Muscle layer of duodenum (tissue), 2 donors: ENCODE results near the gene KRTAP10-6.
"Not testable (repeated sequence)": the region's sequence is repeated elsewhere in the genome, so short reads cannot be mapped to it uniquely, and the experiment has no call there.

Source experiments
- H3K27ac ChIP-seq: one replicate; pipeline ENCODE4 v1.7.0; 2013; ENCODE audit warnings: mild to moderate bottlenecking, low read length
- H3K27me3 ChIP-seq: one replicate; pipeline ENCODE4 v1.7.0; 2013; ENCODE audit warnings: low read depth, mild to moderate bottlenecking, control low read depth, low read length
- H3K36me3 ChIP-seq, 2 donors: one replicate each; pipeline ENCODE4 v1.7.0; 2013; ENCODE audit warnings: low read length in 2 of 2, control low read depth in 1 of 2, mild to moderate bottlenecking in 1 of 2; ENCODE audit not compliant: insufficient read depth in 2 of 2, control insufficient read depth in 1 of 2
- H3K4me1 ChIP-seq, 2 donors: one replicate each; pipeline ENCODE4 v1.7.0; 2013; ENCODE audit warnings: low read length in 2 of 2, mild to moderate bottlenecking in 2 of 2, control low read depth in 1 of 2, moderate library complexity in 1 of 2; ENCODE audit not compliant: insufficient read depth in 2 of 2, control insufficient read depth in 1 of 2
- H3K4me3 ChIP-seq, 2 donors: one replicate each; pipeline ENCODE4 v1.7.0; 2013; ENCODE audit warnings: low read length in 2 of 2, low read depth in 1 of 2, mild to moderate bottlenecking in 1 of 2
- H3K9me3 ChIP-seq, 2 donors: one replicate each; pipeline ENCODE4 v1.7.0; 2013; ENCODE audit warnings: low read length in 2 of 2, control low read depth in 1 of 2, mild to moderate bottlenecking in 1 of 2; ENCODE audit not compliant: control insufficient read depth in 1 of 2
- donor health status: healthy.

KRTAP10-6 gene

DNA sequence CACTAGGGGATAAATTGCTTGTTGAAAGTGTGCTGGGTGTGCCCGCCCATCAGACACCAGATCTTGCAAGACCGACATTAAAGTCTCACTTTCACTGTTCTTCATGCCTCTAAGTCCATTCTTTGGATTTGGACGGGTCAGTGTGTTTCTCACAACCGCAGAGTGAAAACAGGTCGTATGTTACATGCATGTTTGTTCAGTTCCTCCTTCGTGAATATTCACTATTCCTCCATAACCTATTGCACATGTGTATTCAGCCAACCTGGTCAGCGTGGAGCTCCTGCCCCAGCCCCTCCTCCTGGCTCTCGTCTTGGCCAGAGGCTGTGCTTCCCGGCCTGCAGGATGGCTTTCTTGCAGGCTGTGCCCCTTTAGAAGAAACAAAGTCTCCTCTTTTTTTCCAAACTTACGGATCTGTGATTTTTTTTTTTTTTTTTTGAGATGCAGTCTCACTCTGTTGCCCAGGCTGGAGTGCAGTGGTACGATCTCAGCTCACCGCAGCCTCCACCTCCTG, 2.2 kb upstream of the KRTAP10-6 start:
- no peaks in the 10 kb centered on the region for H3K27me3 ChIP-seq

DNA sequence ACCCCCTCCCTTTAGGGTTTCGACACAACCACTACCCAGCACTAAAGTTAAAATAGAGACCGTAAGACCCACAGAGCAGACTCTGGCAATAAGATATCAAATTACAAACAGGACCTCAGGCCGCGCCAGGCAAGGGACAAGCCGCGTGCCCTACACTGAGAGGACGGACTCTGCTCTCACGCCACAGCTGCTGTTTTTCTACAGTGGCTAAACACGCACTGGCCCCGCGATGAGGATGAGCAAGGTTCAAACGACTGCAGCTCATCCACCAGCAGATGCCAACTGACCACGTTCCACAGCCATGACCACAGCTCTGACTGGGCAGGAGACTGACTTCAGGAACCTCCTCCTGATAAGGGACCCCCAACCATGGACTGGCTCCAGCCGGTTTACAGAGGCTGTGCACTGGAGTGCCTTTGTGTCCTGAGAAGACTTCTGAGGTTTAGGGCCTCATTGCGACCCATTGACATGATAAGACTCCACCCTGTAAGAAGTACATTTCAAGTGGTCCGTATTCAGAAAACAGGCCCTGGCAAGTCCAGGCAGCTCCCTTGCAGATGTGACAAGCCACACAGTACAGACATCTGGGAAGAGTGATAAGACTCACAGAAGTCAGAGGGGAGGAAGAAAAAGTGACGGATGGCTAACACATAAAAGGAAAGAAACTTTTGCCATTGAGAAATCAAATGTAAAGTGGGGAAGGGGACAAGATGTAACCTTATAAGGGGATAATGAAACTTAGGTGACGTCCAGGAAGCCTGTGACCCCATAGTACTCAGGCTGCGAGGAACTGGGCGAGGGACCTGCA, 1.5 kb upstream of the KRTAP10-6 start:
- H3K36me3 ChIP-seq, result no peaks in the 10 kb centered on the region
- H3K27me3 ChIP-seq, result no peaks in the 10 kb centered on the region
- no peaks in the 10 kb centered on the region for H3K4me1 ChIP-seq
- H3K4me3 ChIP-seq, result no peak overlapping the region
- H3K27ac ChIP-seq, result no peak overlapping the region
- no peaks in the 10 kb centered on the region for H3K9me3 ChIP-seq

More for the DNA sequence above, 2.2 kb upstream of the KRTAP10-6 start:
- Histone ChIP-seq H3K4me3 (no peak overlapping the region), H3K4me1 (no peaks in the 10 kb centered on the region), H3K27ac (no peak overlapping the region), H3K9me3 (peaks cover 0 to 2% of the 10 kb centered on the region in 2 donors), H3K36me3 (no peaks in the 10 kb centered on the region)

DNA sequence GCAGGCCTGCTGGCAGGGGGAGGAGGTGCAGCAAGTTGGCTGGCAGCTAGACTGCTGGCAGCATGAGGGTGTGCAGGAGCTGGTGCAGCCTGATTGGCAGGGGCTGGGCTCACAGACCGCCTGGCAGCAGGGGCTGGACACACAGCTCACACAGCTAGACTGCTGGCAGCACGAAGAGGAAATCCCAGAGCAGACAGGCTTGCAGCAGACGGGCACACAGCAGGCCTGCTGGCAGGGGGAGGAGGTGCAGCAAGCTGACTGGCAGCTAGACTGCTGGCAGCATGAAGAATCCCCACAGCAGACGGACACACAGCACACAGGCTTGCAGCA, 539 bp downstream of the KRTAP10-6 start:
- not testable (repeated sequence) for H3K9me3 ChIP-seq, H3K4me1 ChIP-seq, H3K4me3 ChIP-seq, H3K27me3 ChIP-seq, H3K27ac ChIP-seq, H3K36me3 ChIP-seq

DNA sequence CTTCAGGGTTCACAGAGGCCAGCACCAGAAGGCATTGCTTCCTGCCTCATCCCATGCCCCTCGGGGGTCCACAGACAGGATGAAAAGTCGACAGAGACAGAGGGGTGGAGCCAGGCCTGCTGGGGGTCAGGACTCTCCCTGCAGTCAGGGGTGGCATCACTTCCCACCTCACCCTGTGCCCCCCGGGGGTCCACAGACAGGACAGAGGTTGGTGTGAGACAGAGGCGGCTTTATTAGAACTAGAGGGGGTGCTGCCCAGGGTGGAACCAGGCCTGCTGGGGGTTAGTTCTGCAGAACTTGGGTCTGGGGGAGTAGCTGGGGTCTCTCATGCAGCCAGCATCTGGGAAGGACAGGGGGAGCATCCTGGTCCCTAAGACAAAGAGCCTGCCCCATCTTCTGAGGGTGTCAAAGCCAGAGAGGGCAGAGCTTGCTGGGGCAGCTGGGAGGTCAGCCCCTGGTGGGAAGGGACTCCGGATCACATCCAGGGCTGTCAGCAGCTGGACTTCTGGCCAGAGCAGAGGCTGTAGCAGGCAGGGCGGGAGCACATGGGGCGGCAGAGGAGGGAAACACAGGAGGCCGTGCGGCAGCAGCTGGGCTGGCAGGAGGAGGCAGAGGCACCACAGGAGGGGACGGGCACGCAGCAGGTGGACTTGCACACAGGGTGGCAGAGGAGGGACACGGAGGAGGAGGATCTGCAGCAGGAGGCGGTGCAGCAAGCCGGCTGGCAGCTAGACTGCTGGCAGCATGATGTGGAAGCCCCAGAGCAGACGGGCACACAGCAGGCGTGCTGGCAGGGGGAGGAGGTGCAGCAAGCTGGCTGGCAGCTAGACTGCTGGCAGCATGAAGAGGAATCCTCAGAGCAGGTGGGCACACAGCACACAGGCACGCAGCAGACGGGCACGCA, 1.2 kb downstream of the KRTAP10-6 start:
- not testable (repeated sequence) for H3K4me3 ChIP-seq, H3K36me3 ChIP-seq, H3K4me1 ChIP-seq, H3K9me3 ChIP-seq, H3K27me3 ChIP-seq, H3K27ac ChIP-seq

DNA sequence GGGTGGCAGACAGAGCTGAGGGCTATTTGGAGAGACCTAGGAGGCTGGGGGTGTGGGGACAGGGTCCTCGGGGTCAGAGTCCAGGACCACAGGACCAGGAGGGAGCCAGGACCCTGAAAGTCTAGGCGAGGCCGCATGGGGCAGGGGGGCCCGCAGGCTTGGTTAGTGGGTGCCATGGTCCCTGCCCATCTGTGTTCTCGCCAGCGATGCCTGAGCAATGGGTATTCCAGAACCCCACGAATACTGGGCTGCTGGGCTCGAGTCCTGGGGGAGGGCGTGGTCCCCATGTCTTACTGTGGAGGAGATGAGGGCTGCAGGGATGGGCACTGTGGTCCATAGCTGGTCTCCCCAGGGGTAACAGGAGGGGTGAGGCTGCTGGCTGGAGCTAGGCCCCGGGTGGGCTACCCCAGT, 2.0 kb downstream of the KRTAP10-6 start:
- Histone ChIP-seq H3K27ac (no peak overlapping the region), H3K4me1 (no peaks in the 10 kb centered on the region), H3K4me3 (no peak overlapping the region), H3K9me3 (peaks cover 0 to 4% of the 10 kb centered on the region in 2 donors), H3K27me3 (no peaks in the 10 kb centered on the region), H3K36me3 (no peaks in the 10 kb centered on the region)

DNA sequence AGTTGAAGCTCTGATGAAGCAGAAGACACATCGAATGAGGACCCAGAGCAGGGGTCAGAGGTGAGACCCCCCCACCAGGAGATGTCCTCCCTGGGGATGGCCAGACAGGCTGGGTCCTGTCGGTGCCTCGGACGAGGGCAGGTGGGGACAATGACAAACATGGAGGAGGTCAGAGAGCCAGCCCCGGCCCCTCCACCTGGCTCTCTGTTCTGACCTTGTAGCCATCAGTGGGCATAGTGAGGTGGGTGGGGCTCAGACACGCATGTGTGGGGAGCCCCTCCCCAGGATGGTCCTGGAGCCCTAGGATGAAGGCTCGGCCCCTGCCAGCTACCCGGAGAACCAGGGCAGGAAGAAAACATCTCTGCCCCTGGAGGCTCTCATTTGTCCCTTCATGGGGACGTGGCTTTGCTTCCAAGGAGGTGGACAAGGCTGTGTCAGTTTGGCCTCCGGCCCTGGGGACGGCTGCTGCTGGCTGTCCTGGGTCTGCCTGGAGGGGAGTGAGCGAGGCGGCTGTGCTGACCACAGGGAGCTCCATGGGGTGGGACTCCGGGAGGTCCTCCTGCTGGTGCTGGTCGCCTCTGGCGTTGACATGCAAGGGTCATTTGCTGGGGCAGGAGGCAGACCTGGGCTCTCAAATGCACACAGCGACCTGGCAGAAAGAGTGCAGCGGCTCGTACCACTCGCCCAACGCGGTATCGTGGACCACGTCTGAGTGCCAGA, 2.6 kb downstream of the KRTAP10-6 start:
- Histone ChIP-seq H3K9me3 (peaks cover 0 to 4% of the 10 kb centered on the region in 2 donors), H3K27ac (no peak overlapping the region), H3K4me3 (no peak overlapping the region), H3K4me1 (no peaks in the 10 kb centered on the region), H3K27me3 (no peaks in the 10 kb centered on the region), H3K36me3 (no peaks in the 10 kb centered on the region)

DNA sequence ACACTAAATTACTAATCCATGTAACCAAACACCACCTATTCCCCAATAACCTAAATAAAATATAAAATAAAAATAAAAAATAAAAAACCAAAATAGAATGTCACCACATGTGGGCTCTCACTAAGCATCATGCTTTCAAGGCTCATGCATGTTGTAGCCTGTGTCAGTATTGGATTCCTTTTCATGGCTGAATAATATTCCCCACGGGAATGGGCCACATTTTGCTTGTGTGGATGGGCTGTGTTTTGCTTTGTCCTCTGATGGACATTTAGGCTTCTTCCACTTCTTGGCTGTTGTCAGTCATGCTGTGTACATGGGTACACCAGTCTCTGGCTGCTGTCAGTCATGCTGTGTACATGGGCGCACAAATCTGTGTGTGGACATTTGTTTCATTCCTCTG, 3.2 kb downstream of the KRTAP10-6 start:
- Histone ChIP-seq H3K36me3 (no peaks in the 10 kb centered on the region), H3K4me3 (no peak overlapping the region), H3K9me3 (peaks cover 0 to 4% of the 10 kb centered on the region in 2 donors), H3K4me1 (peaks cover 0 to 3% of the 10 kb centered on the region in 2 donors), H3K27ac (no peak overlapping the region), H3K27me3 (no peaks in the 10 kb centered on the region)

DNA sequence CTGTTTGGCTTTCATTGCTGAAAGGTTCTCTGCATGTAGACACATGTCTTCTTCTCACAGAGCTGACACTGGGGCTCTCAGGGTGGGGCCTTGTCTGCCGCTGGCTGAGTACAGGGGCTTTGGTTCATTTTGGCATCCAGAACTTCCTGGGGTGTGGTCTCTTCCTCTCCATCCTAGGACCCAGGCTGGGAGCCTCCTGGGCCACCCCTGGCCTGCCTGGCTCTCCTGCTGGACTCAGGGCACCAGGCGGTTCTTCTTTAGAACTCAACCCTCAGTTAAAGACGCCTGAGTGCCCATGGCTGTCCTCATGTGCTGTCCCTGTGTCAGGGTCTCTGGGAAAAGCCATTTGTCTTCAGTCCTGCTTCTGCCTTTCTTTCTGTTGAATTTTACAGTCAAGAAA, 6.4 kb downstream of the KRTAP10-6 start:
- Histone ChIP-seq H3K27me3 (no peaks in the 10 kb centered on the region), H3K9me3 (peaks cover 0 to 17% of the 10 kb centered on the region in 2 donors), H3K4me3 (no peak overlapping the region), H3K4me1 (peaks cover 0 to 3% of the 10 kb centered on the region in 2 donors), H3K27ac (no peak overlapping the region), H3K36me3 (no peaks in the 10 kb centered on the region)

DNA sequence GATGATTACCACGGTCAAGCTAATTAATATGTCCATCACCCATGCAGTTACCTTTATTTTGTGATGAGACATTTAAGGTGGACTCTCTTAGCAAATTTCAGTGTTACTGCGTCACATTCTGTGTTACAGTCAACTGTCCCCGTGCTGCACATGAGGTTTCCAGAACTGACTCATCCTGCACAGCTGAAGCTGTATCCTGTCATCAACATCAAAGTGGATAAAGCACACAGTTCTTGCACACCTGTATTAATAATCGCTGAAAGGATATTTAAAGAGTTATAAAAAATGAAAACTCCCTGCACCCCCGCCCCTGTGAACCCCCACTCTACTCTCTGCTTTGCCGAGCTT, 8.5 kb downstream of the KRTAP10-6 start:
- H3K9me3 ChIP-seq, result peaks cover 0 to 22% of the 10 kb centered on the region in 2 donors
- H3K4me1 ChIP-seq, result peaks cover 0 to 3% of the 10 kb centered on the region in 2 donors
- no peaks in the 10 kb centered on the region for H3K27me3 ChIP-seq
- H3K36me3 ChIP-seq, result no peaks in the 10 kb centered on the region
- H3K27ac ChIP-seq, result no peak overlapping the region
- no peak overlapping the region for H3K4me3 ChIP-seq

DNA sequence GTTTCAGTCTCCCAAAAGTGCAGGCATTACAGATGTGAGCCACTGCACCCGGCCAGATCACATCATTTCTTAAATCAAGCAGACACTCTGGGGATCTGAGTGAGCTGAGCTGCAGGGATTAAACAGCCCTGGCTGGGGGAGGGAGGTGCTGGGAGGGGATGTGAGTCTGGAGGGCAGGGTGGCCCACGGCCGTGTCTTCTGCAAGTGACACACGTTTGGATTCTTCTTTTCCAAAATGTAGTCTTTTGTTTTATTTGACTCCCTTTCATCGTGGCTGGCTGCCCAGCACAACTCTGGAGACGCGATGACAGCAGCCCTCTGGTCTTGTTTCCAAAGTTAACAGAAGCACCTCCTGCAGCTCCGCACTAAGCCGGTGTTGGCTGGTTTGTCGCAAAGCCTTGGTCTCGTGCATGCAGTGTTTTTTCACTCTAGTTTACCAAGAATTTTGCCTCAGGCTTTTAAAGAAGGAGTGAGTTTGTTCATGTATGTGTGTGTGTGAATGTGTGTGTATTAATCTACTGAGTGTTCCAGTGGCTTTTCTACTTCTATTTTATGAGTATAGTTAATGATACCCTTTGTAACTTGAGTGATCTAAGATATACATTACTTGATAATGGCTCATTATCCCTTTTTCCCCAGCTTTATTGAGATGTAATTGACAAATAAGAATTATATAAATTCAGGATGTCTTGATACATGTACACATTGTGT, 9.1 kb downstream of the KRTAP10-6 start:
- Histone ChIP-seq H3K27ac (no peak overlapping the region), H3K9me3 (peaks cover 0 to 24% of the 10 kb centered on the region in 2 donors), H3K4me3 (no peak overlapping the region), H3K36me3 (no peaks in the 10 kb centered on the region), H3K27me3 (no peaks in the 10 kb centered on the region), H3K4me1 (peaks cover 0 to 3% of the 10 kb centered on the region in 2 donors)
